HCT116 (cell line): Measurements from ENCODE around the gene NANOGP8. TPM values are rescaled to one million over a fixed set of nuclear protein-coding genes. Genes with fewer than 3 reads are reported as not detected.

ENCODE experiments used
- ATAC-seq: fragments of 200-7000 bp; cut with Tn5 transposase; 2 replicates; pipeline ENCODE4 v1.9.1; 2020; ENCODE audit warnings: mild to moderate bottlenecking, moderate library complexity
- BruUV-seq: library from RNA; stranded (reverse); fragments of 400-500 nt; replicated peaks from 2 replicates; lab custom pipeline; 2021; lab: Mats Ljungman, UMichigan
- CTCF ChIA-PET: fragments of 300-600 bp; sonication (Branson Sonifier 250); formaldehyde crosslinking; loops from one replicate; lab custom pipeline; 2021; ENCODE audit warnings: antibody characterized with exemption; lab: Charles Lee
- POLR2A ChIA-PET: fragments of 300-600, 350-600 bp; sonication (Branson Sonifier 250); formaldehyde crosslinking; loops from one replicate; lab custom pipeline; 2021; ENCODE audit warnings: antibody characterized with exemption; lab: Charles Lee
- RAD21 ChIA-PET, 2 experiments: fragments of 300-600 bp; sonication (Branson Sonifier 250); formaldehyde crosslinking; loops; one replicate each; lab custom pipeline; 2023; ENCODE audit warnings: low total read pairs in 2 of 2; ENCODE audit not compliant: uncharacterized antibody in 2 of 2, unreplicated experiment in 2 of 2, low non-redundant PET in 1 of 2; lab: Charles Lee
- DNase-seq: peaks from one replicate; pipeline ENCODE4 v3.0.0-alpha.2; 2010; ENCODE audit warnings: low read depth, low spot score
- H2AFZ ChIP-seq: fragments of 200-600 bp; shearing (Covaris generic), sonication (generic); 2 replicates; pipeline ENCODE4 v1.6.1; 2017; ENCODE audit warnings: low read depth, mixed run types, mixed read lengths, antibody characterized with exemption, low read length; ENCODE audit not compliant: poor library complexity, severe bottlenecking
- H3K27ac ChIP-seq: 2 replicates; pipeline ENCODE4 v1.5.1; 2012; ENCODE audit warnings: low read depth, low read length
- H3K27me3 ChIP-seq: fragments of 200-600 bp; sonication (generic); 2 replicates; pipeline ENCODE4 v1.6.1; 2016; ENCODE audit warnings: mixed run types, low read length, mixed read lengths; ENCODE audit not compliant: insufficient read depth
- H3K36me3 ChIP-seq, 2 experiments: fragments of 200-500 bp in 1 of 2; fragments of 200-600 bp in 1 of 2; sonication (Bioruptor generic) in 1 of 2; sonication (generic) in 1 of 2; 2 replicates each; pipeline versions ENCODE4 v1.5.1 to v1.6.1; 2014 to 2016; ENCODE audit warnings: low read length in 2 of 2, inconsistent platforms in 1 of 2, mixed read lengths in 1 of 2, mixed run types in 1 of 2; ENCODE audit not compliant: insufficient read depth in 2 of 2, control insufficient read depth in 1 of 2
- H3K4me1 ChIP-seq, 2 experiments: fragments of 200-600 bp in 1 of 2; sonication (generic) in 1 of 2; 2 replicates each; pipeline versions ENCODE4 v1.5.1 to v1.6.1; 2012 to 2017; ENCODE audit warnings: low read length in 2 of 2, inconsistent platforms in 1 of 2, mild to moderate bottlenecking in 1 of 2, mixed read lengths in 1 of 2, mixed run types in 1 of 2, moderate library complexity in 1 of 2; ENCODE audit not compliant: insufficient read depth in 2 of 2, control insufficient read depth in 1 of 2
- H3K4me2 ChIP-seq: fragments of 200-600 bp; sonication (generic); 2 replicates; pipeline ENCODE4 v1.6.1; 2017; ENCODE audit warnings: mixed run types, low read length, mixed read lengths
- H3K4me3 ChIP-seq, 2 experiments: fragments of 200-600 bp in 1 of 2; sonication (generic) in 1 of 2; replicated peaks in 1 of 2; 2 replicates each; pipeline ENCODE4 v1.5.1; 2011 to 2016; ENCODE audit warnings: low read length in 2 of 2, control low read depth in 1 of 2, low read depth in 1 of 2, mild to moderate bottlenecking in 1 of 2, mixed read lengths in 1 of 2, mixed run types in 1 of 2
- H3K79me2 ChIP-seq: fragments of 200-600 bp; sonication (generic); 2 replicates; pipeline ENCODE4 v1.6.1; 2017; ENCODE audit warnings: mild to moderate bottlenecking, mixed run types, low read length, moderate library complexity, mixed read lengths; ENCODE audit not compliant: insufficient read depth
- H3K9ac ChIP-seq: fragments of 200-600 bp; sonication (generic); 2 replicates; pipeline ENCODE4 v1.6.1; 2016; ENCODE audit warnings: low read length, mixed read lengths
- H3K9me2 ChIP-seq: fragments of 200-600 bp; sonication (generic), shearing (Covaris generic); 2 replicates; pipeline ENCODE4 v1.6.1; 2017; ENCODE audit warnings: mixed run types, mild to moderate bottlenecking, moderate library complexity; ENCODE audit not compliant: insufficient read depth
- H3K9me3 ChIP-seq, 2 experiments: fragments of 200-500 bp in 1 of 2; fragments of 200-600 bp in 1 of 2; sonication (Bioruptor generic) in 1 of 2; sonication (generic) in 1 of 2; 2 replicates each; pipeline ENCODE4 v1.6.1; 2014 to 2017; ENCODE audit warnings: low read length in 2 of 2, mixed read lengths in 2 of 2, inconsistent platforms in 1 of 2, low read depth in 1 of 2, mild to moderate bottlenecking in 1 of 2, mixed run types in 1 of 2, moderate library complexity in 1 of 2; ENCODE audit not compliant: control insufficient read depth in 1 of 2, insufficient read depth in 1 of 2
- H4K20me1 ChIP-seq: fragments of 200-600 bp; sonication (generic), shearing (Covaris generic); 2 replicates; pipeline ENCODE4 v1.6.1; 2017; ENCODE audit warnings: mixed run types, mild to moderate bottlenecking, moderate library complexity; ENCODE audit not compliant: insufficient read depth
- CBX3 ChIP-seq: IDR thresholded peaks from 2 replicates; pipeline ENCODE4 v1.6.1; 2012; ENCODE audit warnings: low read depth
- CEBPB ChIP-seq: IDR thresholded peaks from 2 replicates; pipeline ENCODE4 v1.6.1; 2012; ENCODE audit warnings: low read depth
- EGR1 ChIP-seq: IDR thresholded peaks from 2 replicates; pipeline ENCODE4 v1.6.1; 2012; ENCODE audit warnings: low read depth
- ELF1 ChIP-seq: IDR thresholded peaks from 2 replicates; pipeline ENCODE4 v1.6.1; 2012; ENCODE audit warnings: low read depth, borderline replicate concordance
- EZH2 ChIP-seq: fragments of 200-600 bp; sonication (generic); IDR thresholded peaks from 2 replicates; pipeline ENCODE4 v1.6.1; 2017; ENCODE audit warnings: antibody characterized with exemption, mixed run types
- EZH2phosphoT487 ChIP-seq: fragments of 200-600 bp; IDR thresholded peaks from 2 replicates; pipeline ENCODE4 v1.6.1; 2018; ENCODE audit warnings: antibody characterized with exemption, borderline replicate concordance
- POLR2A ChIP-seq: IDR thresholded peaks from 2 replicates; pipeline ENCODE4 v1.7.0; 2011; ENCODE audit warnings: borderline replicate concordance; ENCODE audit not compliant: insufficient read depth, insufficient read length; ENCODE audit errors: extremely low read depth
- POLR2AphosphoS5 ChIP-seq: IDR thresholded peaks from 2 replicates; pipeline ENCODE4 v1.6.1; 2011; ENCODE audit warnings: mild to moderate bottlenecking, low read depth, low read length, moderate library complexity
- RAD21 ChIP-seq: IDR thresholded peaks from 2 replicates; pipeline ENCODE4 v1.6.1; 2012; ENCODE audit warnings: low read depth, mild to moderate bottlenecking
- SRF ChIP-seq: IDR thresholded peaks from 2 replicates; pipeline ENCODE4 v1.6.1; 2012; ENCODE audit warnings: low read depth
- TCF7L2 ChIP-seq: IDR thresholded peaks from 2 replicates; pipeline ENCODE4 v1.7.0; 2011; ENCODE audit warnings: borderline replicate concordance, inconsistent platforms; ENCODE audit not compliant: insufficient read depth, insufficient read length; ENCODE audit errors: extremely low read depth
- ZFX ChIP-seq: fragments of 450-650 bp; IDR thresholded peaks from 2 replicates; pipeline ENCODE4 v1.6.1; 2017
- intact Hi-C: fragments of 100-400 bp; cut with micrococcal nuclease; formaldehyde crosslinking; loops from 2 replicates; pipeline ENCODE4 v1.10.0; 2022
- total RNA-seq: library from RNA; stranded (reverse); gene quantifications from one replicate; pipeline ENCODE4 v1.2.1, GENCODE V29; 2021; ENCODE audit not compliant: unreplicated experiment
- TF ChIP-seq, protein P1 (sequence below), 3 experiments: fragments of 200-600 bp in 1 of 3; sonication (generic) in 1 of 3; IDR thresholded peaks in 2 of 3; conservative IDR thresholded peaks in 1 of 3; 2 replicates each; pipeline ENCODE4 v1.5.1; 2012 to 2017; ENCODE audit warnings: low read depth in 2 of 3, low read length in 2 of 3, antibody characterized with exemption in 1 of 3, borderline replicate concordance in 1 of 3, control low read depth in 1 of 3, mild to moderate bottlenecking in 1 of 3, mixed read lengths in 1 of 3, mixed run types in 1 of 3, moderate library complexity in 1 of 3; ENCODE audit not compliant: insufficient read depth in 1 of 3
- TF ChIP-seq, protein P2 (sequence below): IDR thresholded peaks from 2 replicates; pipeline ENCODE4 v1.6.1; 2012; ENCODE audit warnings: low read depth
- TF ChIP-seq, protein P3 (sequence below): IDR thresholded peaks from 2 replicates; pipeline ENCODE4 v1.6.1; 2012

NANOGP8 gene
- total RNA-seq, 1 experiment from 2014 or later = not detected

DNA sequence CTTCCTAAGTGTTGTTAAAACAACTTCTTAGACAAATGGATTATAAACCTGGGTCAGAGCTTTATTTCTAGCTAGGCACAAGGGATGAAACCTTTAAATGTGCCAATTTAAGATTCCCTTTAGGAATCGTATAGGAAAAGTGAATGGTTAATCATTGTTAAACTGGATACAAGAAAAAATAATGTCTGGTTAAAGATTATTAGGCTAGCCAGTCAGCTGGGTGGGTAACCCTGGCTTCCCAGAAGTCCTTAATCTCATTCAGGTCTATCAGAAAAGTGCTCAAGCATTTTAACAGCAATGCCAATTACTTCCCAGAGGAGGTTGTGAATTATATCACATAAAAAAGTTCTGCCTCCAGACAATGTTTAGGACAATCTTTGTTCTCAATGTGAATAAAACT is 37.6 kb downstream of the NANOGP8 start:
- Histone ChIP-seq H3K9me2 (no peaks in the 10 kb centered on the region), H3K9me3 (no peaks in the 10 kb centered on the region), H3K9ac (no peak overlapping the region), H3K27me3 (no peaks in the 10 kb centered on the region), H3K27ac (no peak overlapping the region), H3K4me3 (no peak overlapping the region), H3K4me2 (no peak overlapping the region), H3K4me1 (no peaks in the 10 kb centered on the region), H2AFZ (no peak overlapping the region), H4K20me1 (no peaks in the 10 kb centered on the region), H3K79me2 (no peaks in the 10 kb centered on the region)
- ChIA-PET RAD21 (no interaction called here), CTCF (no interaction called here), POLR2A (no interaction called here)
- intact Hi-C loops = no loop called here
- no peak for ATAC-seq
- BruUV-seq = no TSS peak
- TF ChIP-seq CEBPB (no peak), ZFX (no peak), EZH2phosphoT487 (no peak), SRF (no peak), RAD21 (no peak), POLR2AphosphoS5 (no peak)
- TF ChIP-seq, protein P1, sequence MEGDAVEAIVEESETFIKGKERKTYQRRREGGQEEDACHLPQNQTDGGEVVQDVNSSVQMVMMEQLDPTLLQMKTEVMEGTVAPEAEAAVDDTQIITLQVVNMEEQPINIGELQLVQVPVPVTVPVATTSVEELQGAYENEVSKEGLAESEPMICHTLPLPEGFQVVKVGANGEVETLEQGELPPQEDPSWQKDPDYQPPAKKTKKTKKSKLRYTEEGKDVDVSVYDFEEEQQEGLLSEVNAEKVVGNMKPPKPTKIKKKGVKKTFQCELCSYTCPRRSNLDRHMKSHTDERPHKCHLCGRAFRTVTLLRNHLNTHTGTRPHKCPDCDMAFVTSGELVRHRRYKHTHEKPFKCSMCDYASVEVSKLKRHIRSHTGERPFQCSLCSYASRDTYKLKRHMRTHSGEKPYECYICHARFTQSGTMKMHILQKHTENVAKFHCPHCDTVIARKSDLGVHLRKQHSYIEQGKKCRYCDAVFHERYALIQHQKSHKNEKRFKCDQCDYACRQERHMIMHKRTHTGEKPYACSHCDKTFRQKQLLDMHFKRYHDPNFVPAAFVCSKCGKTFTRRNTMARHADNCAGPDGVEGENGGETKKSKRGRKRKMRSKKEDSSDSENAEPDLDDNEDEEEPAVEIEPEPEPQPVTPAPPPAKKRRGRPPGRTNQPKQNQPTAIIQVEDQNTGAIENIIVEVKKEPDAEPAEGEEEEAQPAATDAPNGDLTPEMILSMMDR (IDR thresholded peaks at IDR 0.05 in 2 of 3, conservative IDR thresholded peaks at IDR 0.05 in 1 of 3; ENCODE audit: borderline replicate concordance in 1 of 3, insufficient read depth in 1 of 3, low read depth in 2 of 3, low read length in 2 of 3) = no peak
- TF ChIP-seq, all 23 proteins: peak for 0
- H3K36me3 ChIP-seq = no peaks in the 10 kb centered on the region
- no peak for DNase-seq

DNA sequence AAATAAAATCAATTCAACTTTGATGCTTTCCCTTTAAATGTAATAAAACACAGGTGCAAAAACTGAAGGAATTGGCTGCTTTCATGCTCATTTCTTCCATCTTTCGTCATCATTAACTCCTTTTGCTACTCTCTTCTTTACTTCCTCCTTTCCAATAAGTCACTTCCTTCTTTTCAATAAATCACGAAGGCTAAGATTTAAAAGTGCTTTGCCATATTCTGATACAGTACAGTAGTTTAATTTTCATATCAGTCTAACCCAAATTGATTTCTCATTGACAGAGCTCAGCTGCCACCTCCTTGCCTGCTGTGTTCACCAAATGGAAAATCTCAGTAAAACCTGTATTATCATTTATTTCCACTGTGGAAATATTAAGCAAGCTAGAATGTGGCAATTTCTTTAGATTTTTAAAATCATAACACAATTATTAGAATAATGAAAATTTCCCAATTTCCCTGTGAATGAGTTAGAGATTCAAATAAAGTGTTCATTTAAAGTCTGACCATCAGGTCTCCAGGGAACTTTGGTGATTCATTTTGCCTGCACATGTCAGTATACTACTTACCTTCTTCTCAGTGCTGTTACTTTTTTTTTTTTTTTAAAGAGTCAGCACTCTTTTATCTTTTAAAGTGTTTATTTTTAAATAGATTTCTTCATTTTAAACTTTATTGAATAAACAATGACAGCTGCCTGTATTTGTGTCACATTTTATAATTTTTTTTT is 41.6 kb downstream of the NANOGP8 start:
- Histone ChIP-seq H4K20me1 (no peaks in the 10 kb centered on the region), H3K9me3 (no peaks in the 10 kb centered on the region), H3K9me2 (no peaks in the 10 kb centered on the region), H3K27ac (no peak overlapping the region), H3K36me3 (no peaks in the 10 kb centered on the region), H3K79me2 (no peaks in the 10 kb centered on the region), H3K4me2 (no peak overlapping the region), H3K27me3 (no peaks in the 10 kb centered on the region), H3K4me1 (peaks cover 0 to 4% of the 10 kb centered on the region in 2 experiments; a peak in 1 of 4 replicates), H2AFZ (no peak overlapping the region), H3K4me3 (no peak overlapping the region), H3K9ac (no peak overlapping the region)
- ChIA-PET CTCF (no interaction called here), POLR2A (no interaction called here), RAD21 (interaction anchor here in 1 of 2 experiments (0.6 kb wide), 1 partner anchor 44 kb away, joined by 4 read pairs; no protein-coding TSS in a partner anchor)
- DNase-seq (no peak), ATAC-seq (no peak)
- BruUV-seq = no TSS peak
- intact Hi-C loops = no loop called here
- TF ChIP-seq ELF1 (no peak), CBX3 (no peak), SRF (no peak), ZFX (no peak), CEBPB (no peak), POLR2AphosphoS5 (no peak), EZH2phosphoT487 (no peak), POLR2A (no peak), TCF7L2 (no peak), EZH2 (no peak), EGR1 (no peak)
- TF ChIP-seq, protein P2, sequence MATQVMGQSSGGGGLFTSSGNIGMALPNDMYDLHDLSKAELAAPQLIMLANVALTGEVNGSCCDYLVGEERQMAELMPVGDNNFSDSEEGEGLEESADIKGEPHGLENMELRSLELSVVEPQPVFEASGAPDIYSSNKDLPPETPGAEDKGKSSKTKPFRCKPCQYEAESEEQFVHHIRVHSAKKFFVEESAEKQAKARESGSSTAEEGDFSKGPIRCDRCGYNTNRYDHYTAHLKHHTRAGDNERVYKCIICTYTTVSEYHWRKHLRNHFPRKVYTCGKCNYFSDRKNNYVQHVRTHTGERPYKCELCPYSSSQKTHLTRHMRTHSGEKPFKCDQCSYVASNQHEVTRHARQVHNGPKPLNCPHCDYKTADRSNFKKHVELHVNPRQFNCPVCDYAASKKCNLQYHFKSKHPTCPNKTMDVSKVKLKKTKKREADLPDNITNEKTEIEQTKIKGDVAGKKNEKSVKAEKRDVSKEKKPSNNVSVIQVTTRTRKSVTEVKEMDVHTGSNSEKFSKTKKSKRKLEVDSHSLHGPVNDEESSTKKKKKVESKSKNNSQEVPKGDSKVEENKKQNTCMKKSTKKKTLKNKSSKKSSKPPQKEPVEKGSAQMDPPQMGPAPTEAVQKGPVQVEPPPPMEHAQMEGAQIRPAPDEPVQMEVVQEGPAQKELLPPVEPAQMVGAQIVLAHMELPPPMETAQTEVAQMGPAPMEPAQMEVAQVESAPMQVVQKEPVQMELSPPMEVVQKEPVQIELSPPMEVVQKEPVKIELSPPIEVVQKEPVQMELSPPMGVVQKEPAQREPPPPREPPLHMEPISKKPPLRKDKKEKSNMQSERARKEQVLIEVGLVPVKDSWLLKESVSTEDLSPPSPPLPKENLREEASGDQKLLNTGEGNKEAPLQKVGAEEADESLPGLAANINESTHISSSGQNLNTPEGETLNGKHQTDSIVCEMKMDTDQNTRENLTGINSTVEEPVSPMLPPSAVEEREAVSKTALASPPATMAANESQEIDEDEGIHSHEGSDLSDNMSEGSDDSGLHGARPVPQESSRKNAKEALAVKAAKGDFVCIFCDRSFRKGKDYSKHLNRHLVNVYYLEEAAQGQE = no peak
- TF ChIP-seq, protein P3, sequence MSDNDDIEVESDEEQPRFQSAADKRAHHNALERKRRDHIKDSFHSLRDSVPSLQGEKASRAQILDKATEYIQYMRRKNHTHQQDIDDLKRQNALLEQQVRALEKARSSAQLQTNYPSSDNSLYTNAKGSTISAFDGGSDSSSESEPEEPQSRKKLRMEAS = no peak
